SK-N-SH (cell line): ENCODE measurements around the gene SETD3.

Experiments
- CHD2 ChIP-seq: fragments of 150-350 bp; IDR thresholded peaks from 2 replicates; pipeline ENCODE4 v1.6.1; 2018; ENCODE audit warnings: low read length; ENCODE audit not compliant: partially characterized antibody
- ELF1 ChIP-seq: IDR thresholded peaks from 2 replicates; pipeline ENCODE4 v1.4.0; 2012
- EP300 ChIP-seq, 2 experiments: IDR thresholded peaks; 2 replicates each; pipeline versions ENCODE4 v1.4.0 to v1.6.1; 2012; ENCODE audit warnings: borderline replicate concordance in 1 of 2, low read depth in 1 of 2, low read length in 1 of 2
- FOSL2 ChIP-seq: IDR thresholded peaks from 2 replicates; pipeline ENCODE4 v1.4.0; 2012; ENCODE audit warnings: low read depth, mild to moderate bottlenecking, moderate library complexity, borderline replicate concordance
- FOXM1 ChIP-seq: IDR thresholded peaks from 2 replicates; pipeline ENCODE4 v1.4.0; 2012; ENCODE audit warnings: low read depth, mild to moderate bottlenecking
- GATA2 ChIP-seq: sonication (generic); formaldehyde crosslinking; IDR thresholded peaks from 2 replicates; pipeline ENCODE4 v1.5.0; 2020; ENCODE audit warnings: mild to moderate bottlenecking, missing genetic modification reagents
- JUND ChIP-seq: IDR thresholded peaks from 2 replicates; pipeline ENCODE4 v1.4.0; 2012
- MXI1 ChIP-seq: IDR thresholded peaks from 2 replicates; pipeline ENCODE4 v1.6.1; 2012; ENCODE audit warnings: mild to moderate bottlenecking, low read depth, low read length, improper control_type of control experiment
- POLR2AphosphoS5 ChIP-seq: IDR thresholded peaks from 2 replicates; pipeline ENCODE4 v1.6.1; 2012; ENCODE audit warnings: low read depth, low read length
- TF ChIP-seq, protein P1 (sequence below): fragments of 200-600 bp; sonication (generic); IDR thresholded peaks from 2 replicates; pipeline ENCODE4 v1.6.1; 2017; ENCODE audit warnings: antibody characterized with exemption, mild to moderate bottlenecking, moderate library complexity
- TF ChIP-seq, protein P2 (sequence below): IDR thresholded peaks from 2 replicates; pipeline ENCODE4; 2012
- TF ChIP-seq, protein P3 (sequence below): IDR thresholded peaks from 2 replicates; pipeline ENCODE4 v1.4.0; 2012; ENCODE audit warnings: low read depth, borderline replicate concordance
- TF ChIP-seq, protein P4 (sequence below): IDR thresholded peaks from 2 replicates; pipeline ENCODE4 v1.4.0; 2012; ENCODE audit warnings: low read depth, borderline replicate concordance

DNA sequence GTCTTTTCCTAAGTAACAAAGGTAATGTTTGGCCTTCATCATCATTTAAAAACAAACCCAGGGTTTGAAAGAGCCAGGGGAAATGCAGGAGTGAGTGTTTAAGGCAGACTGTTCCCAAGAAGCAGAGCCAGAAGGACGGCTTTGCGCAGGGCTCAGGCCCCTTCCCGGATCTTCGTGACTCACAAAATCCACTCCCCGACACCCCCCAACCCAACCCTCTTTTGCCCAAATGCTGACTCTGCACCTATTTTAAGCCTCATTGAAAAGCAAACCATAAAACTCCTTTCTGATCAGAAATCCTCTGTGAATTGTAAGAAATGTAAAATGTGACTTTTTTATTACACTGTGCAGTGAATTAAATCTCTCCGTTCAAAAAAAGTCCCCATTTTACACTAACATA is 67.5 kb downstream of the SETD3 start:
- TF ChIP-seq, protein P1, sequence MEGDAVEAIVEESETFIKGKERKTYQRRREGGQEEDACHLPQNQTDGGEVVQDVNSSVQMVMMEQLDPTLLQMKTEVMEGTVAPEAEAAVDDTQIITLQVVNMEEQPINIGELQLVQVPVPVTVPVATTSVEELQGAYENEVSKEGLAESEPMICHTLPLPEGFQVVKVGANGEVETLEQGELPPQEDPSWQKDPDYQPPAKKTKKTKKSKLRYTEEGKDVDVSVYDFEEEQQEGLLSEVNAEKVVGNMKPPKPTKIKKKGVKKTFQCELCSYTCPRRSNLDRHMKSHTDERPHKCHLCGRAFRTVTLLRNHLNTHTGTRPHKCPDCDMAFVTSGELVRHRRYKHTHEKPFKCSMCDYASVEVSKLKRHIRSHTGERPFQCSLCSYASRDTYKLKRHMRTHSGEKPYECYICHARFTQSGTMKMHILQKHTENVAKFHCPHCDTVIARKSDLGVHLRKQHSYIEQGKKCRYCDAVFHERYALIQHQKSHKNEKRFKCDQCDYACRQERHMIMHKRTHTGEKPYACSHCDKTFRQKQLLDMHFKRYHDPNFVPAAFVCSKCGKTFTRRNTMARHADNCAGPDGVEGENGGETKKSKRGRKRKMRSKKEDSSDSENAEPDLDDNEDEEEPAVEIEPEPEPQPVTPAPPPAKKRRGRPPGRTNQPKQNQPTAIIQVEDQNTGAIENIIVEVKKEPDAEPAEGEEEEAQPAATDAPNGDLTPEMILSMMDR, result no peak
- TF ChIP-seq, protein P2, sequence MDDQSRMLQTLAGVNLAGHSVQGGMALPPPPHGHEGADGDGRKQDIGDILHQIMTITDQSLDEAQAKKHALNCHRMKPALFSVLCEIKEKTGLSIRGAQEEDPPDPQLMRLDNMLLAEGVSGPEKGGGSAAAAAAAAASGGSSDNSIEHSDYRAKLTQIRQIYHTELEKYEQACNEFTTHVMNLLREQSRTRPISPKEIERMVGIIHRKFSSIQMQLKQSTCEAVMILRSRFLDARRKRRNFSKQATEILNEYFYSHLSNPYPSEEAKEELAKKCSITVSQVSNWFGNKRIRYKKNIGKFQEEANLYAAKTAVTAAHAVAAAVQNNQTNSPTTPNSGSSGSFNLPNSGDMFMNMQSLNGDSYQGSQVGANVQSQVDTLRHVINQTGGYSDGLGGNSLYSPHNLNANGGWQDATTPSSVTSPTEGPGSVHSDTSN, result no peak
- TF ChIP-seq POLR2AphosphoS5 (no peak), FOSL2 (no peak), GATA2 (CRISPR knock-in tag) (no peak), ELF1 (no peak), CHD2 (no peak), EP300 (IDR thresholded peaks at IDR 0.05; ENCODE audit: borderline replicate concordance in 1 of 2, low read depth in 1 of 2, low read length in 1 of 2) (no peak), FOXM1 (no peak), MXI1 (no peak), JUND (no peak)
- TF ChIP-seq, protein P3, sequence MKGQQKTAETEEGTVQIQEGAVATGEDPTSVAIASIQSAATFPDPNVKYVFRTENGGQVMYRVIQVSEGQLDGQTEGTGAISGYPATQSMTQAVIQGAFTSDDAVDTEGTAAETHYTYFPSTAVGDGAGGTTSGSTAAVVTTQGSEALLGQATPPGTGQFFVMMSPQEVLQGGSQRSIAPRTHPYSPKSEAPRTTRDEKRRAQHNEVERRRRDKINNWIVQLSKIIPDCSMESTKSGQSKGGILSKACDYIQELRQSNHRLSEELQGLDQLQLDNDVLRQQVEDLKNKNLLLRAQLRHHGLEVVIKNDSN, result no peak
- TF ChIP-seq, protein P4, sequence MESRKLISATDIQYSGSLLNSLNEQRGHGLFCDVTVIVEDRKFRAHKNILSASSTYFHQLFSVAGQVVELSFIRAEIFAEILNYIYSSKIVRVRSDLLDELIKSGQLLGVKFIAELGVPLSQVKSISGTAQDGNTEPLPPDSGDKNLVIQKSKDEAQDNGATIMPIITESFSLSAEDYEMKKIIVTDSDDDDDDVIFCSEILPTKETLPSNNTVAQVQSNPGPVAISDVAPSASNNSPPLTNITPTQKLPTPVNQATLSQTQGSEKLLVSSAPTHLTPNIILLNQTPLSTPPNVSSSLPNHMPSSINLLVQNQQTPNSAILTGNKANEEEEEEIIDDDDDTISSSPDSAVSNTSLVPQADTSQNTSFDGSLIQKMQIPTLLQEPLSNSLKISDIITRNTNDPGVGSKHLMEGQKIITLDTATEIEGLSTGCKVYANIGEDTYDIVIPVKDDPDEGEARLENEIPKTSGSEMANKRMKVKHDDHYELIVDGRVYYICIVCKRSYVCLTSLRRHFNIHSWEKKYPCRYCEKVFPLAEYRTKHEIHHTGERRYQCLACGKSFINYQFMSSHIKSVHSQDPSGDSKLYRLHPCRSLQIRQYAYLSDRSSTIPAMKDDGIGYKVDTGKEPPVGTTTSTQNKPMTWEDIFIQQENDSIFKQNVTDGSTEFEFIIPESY, result no peak
